Activated CD4-positive, CD25-positive, alpha-beta regulatory T cell treated with anti-CD3 and anti-CD28 coated beads, Interleukin-2, amount 50 U/mL, for 16 hours (primary cell): ENCODE results near the gene LUC7L2.
A peak's percentile ranks its signal among the peaks of the same experiment; 100 is the strongest.
"Not testable (repeated sequence)": the region's sequence is repeated elsewhere in the genome, so short reads cannot be mapped to it uniquely, and the experiment has no call there.

Experiments used
- DNase-seq: peaks from one replicate; pipeline ENCODE4 v3.0.0-alpha.2; 2020; ENCODE audit warnings: low read depth, low spot score

LUC7L2 gene

DNA sequence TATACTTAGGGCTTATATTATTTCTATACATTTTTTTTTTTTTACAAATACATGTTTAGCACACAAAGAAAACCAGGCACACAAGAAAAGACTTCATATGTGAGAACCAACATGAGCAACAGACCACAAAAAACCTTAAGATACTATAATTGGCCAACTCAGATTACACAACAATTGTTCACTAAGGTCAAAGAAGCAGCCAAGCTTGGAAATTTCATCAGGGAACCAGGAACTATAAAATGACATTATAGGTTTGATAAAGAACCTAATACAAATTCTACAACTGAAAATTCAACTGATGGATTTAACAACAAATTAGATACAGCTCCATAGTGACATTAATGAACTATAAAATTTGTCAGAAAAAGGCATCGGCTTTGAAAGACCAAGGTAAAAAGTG is 4.4 kb upstream of the LUC7L2 start:
- DNase-seq, result no peak

DNA sequence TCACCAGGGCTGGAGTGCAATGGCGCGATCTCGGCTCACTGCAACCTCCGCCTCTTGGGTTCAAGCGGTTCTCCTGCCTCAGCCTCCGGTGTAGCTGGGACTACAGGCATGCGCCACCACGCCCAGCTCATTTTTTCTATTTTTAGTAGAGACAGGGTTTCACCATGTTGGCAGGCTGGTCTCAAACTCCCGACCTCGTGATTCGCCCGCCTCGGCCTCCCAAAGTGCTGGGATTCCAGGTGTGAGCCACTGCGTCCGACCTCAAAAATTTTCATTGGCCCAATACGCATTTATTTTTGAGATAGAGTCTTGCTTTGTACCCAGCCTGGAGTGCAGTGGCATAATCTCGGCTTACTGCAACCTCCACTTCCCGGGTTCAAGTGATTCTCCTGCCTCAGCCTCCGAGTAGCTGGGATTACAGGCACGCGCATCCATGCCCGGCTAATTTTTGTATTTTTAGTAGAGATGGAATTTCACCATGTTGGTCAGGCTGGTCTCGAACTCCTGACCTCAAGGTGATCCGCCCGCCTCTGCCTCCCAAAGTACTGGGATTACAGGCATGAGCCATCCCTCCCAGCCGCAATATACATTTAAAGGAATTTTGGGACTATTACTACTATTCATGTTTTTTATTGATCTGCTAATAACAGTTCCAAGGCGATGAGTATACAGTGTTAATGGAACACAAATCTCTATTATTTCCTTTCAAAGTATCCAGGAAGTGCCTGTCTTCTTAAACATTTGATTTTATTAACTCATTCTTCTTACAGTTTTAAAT is 1.8 kb upstream of the LUC7L2 start:
- not testable (repeated sequence) for DNase-seq

DNA sequence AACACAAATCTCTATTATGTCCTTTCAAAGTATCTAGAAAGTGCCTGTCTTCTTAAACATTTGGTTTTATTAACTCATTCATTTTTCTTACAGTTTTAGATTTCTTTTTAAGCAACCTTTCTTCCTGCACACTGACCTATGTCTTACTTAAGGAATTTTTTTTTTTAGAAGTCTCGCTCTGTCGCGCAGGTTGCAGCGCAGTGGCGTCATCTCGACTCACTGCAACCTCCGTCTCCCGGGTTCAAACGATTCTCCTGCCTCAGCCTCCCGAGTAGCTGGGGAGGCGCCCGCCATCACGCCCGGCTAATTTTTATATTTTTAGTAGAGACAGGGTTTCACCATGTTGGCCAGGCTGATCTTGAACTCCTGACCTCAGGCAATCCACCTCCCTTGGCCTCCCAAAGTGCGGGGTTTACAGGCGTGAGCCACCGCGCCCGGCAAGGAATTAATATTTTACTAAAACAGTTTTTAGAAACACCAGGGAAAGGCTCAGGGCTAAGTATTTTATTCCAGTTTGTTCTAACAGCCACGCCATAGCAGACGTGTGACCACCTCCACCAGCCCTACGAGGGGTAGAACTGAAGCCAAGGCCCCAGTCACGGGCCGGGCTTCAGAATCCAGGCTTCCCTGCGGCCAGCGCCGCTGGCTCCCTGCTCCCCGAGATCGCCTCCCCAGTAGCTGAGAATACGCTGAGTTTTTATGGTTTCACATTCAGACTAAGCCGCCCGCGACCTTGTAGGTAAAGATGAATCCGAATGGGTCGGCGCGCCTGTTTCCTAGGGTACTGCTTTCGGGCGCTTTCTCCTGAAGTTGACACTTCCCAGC is 941 bp upstream of the LUC7L2 start:
- DNase-seq, result no peak

DNA sequence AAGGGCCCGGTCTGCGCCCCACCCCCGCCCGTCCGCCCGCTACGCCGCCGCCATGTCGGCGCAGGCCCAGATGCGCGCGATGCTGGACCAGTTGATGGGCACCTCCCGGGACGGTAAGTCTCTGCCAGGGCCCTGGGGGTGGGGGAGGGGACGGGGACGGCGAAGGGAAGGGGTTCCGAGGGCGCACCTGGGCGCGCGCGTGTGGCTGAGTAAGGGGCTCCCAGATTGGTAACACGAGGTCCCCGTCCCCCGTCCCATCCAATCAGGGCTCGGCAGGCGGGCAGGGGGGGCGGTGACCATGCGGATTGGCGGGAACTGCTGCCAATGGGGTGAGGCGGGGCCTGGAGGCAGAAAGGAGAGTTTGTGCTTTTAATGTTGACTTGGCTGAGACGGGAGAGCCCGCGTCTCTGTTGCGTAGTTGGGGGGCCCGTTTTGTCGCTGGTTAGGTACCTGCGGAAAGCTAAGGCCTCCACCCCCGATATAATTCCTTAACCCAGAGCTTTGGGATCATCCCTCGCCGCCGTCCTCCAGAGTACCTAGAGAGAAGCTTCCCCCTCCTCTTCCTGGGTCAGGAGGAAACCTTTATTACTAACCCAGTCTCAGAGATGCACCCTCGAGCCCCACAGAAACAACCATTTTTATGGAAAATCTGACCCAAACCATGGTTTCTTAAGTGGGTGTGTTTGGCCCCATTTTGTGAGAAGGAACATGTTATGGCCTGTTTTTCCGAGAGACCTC is 685 bp downstream of the LUC7L2 start:
- peak; percentile 98 for DNase-seq

GRCh38 chr7:139360948-139361307 is 1.2 kb downstream of the LUC7L2 start:
- DNase-seq, result no peak

- no peak for DNase-seq
Measured at GRCh38 chr7:139361523-139361922, 1.8 kb downstream of the LUC7L2 start.

GRCh38 chr7:139362302-139362701 is 2.6 kb downstream of the LUC7L2 start:
- no peak for DNase-seq

DNA sequence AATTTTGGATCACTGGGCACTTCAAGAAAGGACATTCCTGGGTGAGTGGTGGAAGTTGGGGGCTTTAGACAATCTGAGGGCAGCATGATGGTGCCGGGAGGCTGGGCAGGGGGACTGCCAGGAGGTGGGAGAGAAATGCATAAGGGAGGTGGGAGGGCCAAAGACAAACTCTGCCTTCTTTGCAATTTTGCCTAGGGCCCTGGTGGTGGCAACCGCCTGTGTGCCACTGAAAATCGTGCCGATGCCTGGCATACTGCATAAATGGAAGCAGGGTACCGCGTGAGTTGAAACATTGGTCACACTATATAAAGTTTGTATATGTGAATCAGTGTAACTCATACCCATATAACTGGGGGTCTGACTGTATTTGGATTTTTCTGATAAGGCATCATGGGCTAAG is 3.3 kb downstream of the LUC7L2 start:
- DNase-seq, result no peak

GRCh38 chr7:139365336-139365735 is 5.6 kb downstream of the LUC7L2 start:
- DNase-seq, result no peak

GRCh38 chr7:139366400-139366799 is 6.7 kb downstream of the LUC7L2 start:
- no peak for DNase-seq

DNA sequence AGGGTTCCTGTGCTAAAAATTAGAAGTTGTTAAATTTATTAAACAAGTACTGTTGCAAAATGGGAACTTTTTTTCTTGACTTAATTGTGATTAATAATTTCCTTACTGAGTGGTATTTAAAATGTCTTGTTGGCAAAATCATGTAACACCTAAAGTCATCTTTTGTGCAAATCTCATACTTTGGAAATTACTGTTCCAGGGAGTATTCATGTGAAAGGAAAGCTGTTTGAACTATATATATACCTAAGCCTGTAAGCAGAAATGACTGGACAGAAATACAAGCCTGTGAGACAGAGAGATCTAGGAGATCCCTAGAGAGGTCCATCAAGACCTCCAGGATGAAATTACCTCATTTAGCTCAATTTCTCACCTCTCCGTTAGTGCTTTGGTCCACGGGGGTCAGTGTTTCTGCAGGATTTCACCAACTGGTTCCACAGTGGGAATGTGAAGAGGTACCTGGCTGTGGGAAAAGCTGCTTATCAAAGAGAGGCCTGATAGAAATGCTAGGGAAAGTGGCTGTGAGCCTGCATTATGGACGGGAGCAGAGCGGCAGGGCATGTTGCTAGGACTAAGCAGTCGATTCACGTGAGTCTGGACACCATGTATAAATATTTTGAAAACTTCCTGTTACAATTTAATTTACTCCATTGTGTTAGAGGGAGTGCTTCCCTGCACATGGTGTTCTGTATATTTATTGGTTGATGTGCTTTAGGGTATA is 7.9 kb downstream of the LUC7L2 start:
- DNase-seq, result no peak

- no peak for DNase-seq
Measured at GRCh38 chr7:139370301-139370942, 10.7 kb downstream of the LUC7L2 start.

- no peak for DNase-seq
Measured at GRCh38 chr7:139370943-139371313, 11.2 kb downstream of the LUC7L2 start.

GRCh38 chr7:139374246-139374645 is 14.6 kb downstream of the LUC7L2 start:
- DNase-seq, result no peak

DNA sequence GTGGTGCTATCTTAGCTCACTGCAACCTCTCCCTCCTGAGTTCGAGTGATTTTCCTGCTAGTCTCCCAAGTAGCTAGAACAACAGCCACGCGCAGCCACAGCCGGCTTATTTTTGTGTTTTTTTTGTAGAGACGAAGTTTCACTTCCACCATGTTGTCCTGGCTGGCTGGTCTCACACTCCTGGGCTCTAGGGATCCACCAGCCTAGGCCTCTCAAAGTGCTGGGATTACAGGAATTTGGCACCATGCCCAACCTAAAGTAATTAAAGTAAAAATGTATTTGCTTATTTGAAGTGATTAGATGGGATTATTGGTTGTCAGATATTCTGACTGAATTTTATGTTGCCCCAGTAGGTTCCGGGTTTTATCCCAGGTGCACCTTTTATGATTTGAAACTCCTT is 22.7 kb downstream of the LUC7L2 start:
- DNase-seq, result no peak

- no peak for DNase-seq
Measured at GRCh38 chr7:139384611-139385010, 24.9 kb downstream of the LUC7L2 start.

GRCh38 chr7:139387594-139387993 is 27.9 kb downstream of the LUC7L2 start:
- DNase-seq, result no peak

DNA sequence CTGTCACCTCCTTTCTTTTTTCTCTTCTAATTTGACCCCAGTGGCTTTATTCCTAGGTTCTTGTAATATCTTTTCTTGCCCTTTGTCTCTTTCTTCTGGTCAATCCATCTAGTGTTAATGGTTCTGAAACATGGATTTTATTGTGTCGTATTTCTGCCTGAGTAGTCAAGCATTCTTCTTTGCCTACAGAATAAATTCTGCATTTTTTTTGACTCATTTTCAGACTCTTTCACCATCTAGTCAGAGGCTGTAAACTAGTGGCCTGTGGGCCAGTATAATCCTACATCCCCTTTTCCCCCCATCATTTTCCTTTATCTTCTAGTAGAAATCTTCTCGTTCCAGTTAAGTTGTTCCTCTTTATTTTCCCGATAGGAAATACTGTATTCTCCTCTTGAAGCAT is 29.4 kb downstream of the LUC7L2 start:
- no peak for DNase-seq

DNA sequence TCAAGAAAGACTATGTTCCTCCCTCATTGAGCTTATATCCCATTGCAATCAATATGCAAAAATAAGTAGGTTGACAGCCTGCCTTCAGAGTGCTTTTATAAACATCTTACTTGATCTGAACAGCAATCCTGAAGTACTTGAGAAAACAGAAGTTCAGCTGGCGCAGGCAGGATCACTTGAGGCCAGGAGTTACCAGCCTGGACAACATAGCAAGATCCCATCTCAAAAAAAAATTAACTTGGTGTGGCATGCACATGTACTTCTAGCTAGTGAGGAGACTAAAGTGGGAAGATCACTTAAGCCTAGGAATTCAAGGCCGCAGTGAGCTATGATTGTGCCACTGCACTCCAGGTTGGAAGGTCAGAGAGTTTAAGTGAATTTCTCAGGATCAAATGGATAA is 30.1 kb downstream of the LUC7L2 start:
- no peak for DNase-seq

- DNase-seq, result no peak
Measured at GRCh38 chr7:139393621-139394211, 34.0 kb downstream of the LUC7L2 start.

DNA sequence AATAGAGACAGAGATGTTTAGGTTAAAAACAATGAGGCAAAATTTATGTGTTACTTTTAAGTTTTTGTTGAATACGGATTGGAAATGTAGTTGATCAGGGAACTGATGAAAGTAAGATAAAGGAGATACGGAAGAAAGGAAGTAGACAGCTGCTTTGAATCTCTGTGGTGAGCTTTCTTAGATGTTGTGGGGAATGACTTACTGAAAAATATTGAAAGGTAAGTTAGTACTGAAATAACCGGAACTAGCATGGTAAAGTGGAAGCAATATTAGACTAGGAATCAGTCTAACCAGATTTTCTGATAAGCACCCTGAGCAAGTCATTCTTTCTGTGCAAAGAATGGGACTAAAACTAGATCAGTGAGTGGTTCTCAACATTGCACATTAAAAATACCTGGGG is 34.8 kb downstream of the LUC7L2 start:
- DNase-seq, result no peak
